Erythroblast (primary cell): ENCODE data around the gene CASQ2.

Experiments used
- GATA1 ChIP-seq: IDR thresholded peaks from 2 replicates; pipeline ENCODE4 v1.6.1; 2011; ENCODE audit warnings: low read depth, mild to moderate bottlenecking, control low read depth, low read length, moderate library complexity
- POLR2A ChIP-seq: IDR thresholded peaks from 2 replicates; pipeline ENCODE4 v1.6.1; 2011; ENCODE audit warnings: mild to moderate bottlenecking, low read length

- TF ChIP-seq POLR2A (no peak), GATA1 (no peak)
Observed at GRCh38 chr1:115723756-115724155, 44.8 kb downstream of the CASQ2 start.
